ENCODE results near the gene SALL3.

DNA sequence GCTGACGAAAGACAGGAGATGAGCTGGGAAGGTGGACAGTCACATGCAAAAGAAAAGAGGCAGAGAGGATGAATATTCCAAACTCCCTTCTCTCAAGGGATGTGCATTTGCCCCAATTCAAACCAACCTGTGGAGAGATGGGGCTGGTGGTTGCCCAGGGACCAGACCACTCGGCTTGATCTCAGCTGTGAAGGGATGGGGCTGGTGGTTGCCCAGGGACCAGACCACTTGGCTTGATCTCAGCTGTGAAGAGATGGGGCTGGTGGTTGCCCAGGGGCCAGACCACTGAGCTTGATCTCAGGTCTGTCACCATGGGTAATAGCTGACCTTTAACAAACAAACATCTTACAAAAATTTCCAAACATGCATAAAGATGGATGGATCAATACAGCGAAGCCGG lies 42.5 kb upstream of the SALL3 start:
- TF ChIP-seq, protein P1, sequence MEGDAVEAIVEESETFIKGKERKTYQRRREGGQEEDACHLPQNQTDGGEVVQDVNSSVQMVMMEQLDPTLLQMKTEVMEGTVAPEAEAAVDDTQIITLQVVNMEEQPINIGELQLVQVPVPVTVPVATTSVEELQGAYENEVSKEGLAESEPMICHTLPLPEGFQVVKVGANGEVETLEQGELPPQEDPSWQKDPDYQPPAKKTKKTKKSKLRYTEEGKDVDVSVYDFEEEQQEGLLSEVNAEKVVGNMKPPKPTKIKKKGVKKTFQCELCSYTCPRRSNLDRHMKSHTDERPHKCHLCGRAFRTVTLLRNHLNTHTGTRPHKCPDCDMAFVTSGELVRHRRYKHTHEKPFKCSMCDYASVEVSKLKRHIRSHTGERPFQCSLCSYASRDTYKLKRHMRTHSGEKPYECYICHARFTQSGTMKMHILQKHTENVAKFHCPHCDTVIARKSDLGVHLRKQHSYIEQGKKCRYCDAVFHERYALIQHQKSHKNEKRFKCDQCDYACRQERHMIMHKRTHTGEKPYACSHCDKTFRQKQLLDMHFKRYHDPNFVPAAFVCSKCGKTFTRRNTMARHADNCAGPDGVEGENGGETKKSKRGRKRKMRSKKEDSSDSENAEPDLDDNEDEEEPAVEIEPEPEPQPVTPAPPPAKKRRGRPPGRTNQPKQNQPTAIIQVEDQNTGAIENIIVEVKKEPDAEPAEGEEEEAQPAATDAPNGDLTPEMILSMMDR (conservative IDR thresholded peaks at IDR 0.05; ENCODE audit: low read depth, low read length): no peak
- no peak for TF ChIP-seq POLR2A (IDR thresholded peaks at IDR 0.05; ENCODE audit: low read depth, low read length)
- no peak for TF ChIP-seq CEBPB (IDR thresholded peaks at IDR 0.05; ENCODE audit: low read depth, low read length)
- TF ChIP-seq RAD21 (IDR thresholded peaks at IDR 0.05; ENCODE audit: low read length): no peak
- no peak for TF ChIP-seq RFX5 (IDR thresholded peaks at IDR 0.05; ENCODE audit: low read depth, low read length)
